GM19238 (cell line): Measurements from ENCODE around the gene B4GALNT4.
A peak's percentile ranks its signal among the peaks of the same experiment; 100 is the strongest.
"Not testable (repeated sequence)": the region's sequence is repeated elsewhere in the genome, so short reads cannot be mapped to it uniquely, and the experiment has no call there.

Experiments
- DNase-seq: peaks from one replicate; pipeline ENCODE4 v3.0.0; 2011; ENCODE audit warnings: low spot score; ENCODE audit not compliant: insufficient read length

Gene B4GALNT4

GRCh38 chr11:335779-336658, 33.3 kb upstream of the B4GALNT4 start:
- no peak for DNase-seq

- DNase-seq: no peak
Measured at GRCh38 chr11:336659-337198, 32.6 kb upstream of the B4GALNT4 start.

GRCh38 chr11:337711-338110, 31.6 kb upstream of the B4GALNT4 start:
- DNase-seq: no peak

- no peak for DNase-seq
Measured at GRCh38 chr11:339963-340362, 29.3 kb upstream of the B4GALNT4 start.

GRCh38 chr11:340539-341512, 28.5 kb upstream of the B4GALNT4 start:
- no peak for DNase-seq

GRCh38 chr11:342328-342727, 27.0 kb upstream of the B4GALNT4 start:
- no peak for DNase-seq

GRCh38 chr11:344836-345578, 24.3 kb upstream of the B4GALNT4 start:
- DNase-seq: no peak

GRCh38 chr11:346529-346928, 22.8 kb upstream of the B4GALNT4 start:
- DNase-seq: no peak

- not testable (repeated sequence) for DNase-seq
Measured at GRCh38 chr11:349270-349954, 19.9 kb upstream of the B4GALNT4 start.

- not testable (repeated sequence) for DNase-seq
Measured at GRCh38 chr11:350033-350722, 19.1 kb upstream of the B4GALNT4 start.

- no peak for DNase-seq
Measured at GRCh38 chr11:350723-351255, 18.5 kb upstream of the B4GALNT4 start.

GRCh38 chr11:351411-351810, 17.9 kb upstream of the B4GALNT4 start:
- no peak for DNase-seq

- no peak for DNase-seq
Measured at GRCh38 chr11:352456-353031, 16.8 kb upstream of the B4GALNT4 start.

- no peak for DNase-seq
Measured at GRCh38 chr11:353179-353873, 16.0 kb upstream of the B4GALNT4 start.

- DNase-seq: peak; percentile 88
Measured at GRCh38 chr11:355581-356458, 13.5 kb upstream of the B4GALNT4 start.

GRCh38 chr11:356610-357009, 12.7 kb upstream of the B4GALNT4 start:
- no peak for DNase-seq

- no peak for DNase-seq
Measured at GRCh38 chr11:357582-357981, 11.7 kb upstream of the B4GALNT4 start.
